Measurements from ENCODE around the gene GDF7. TPM values are rescaled to one million over a fixed set of nuclear protein-coding genes. Genes with fewer than 3 reads are reported as not detected.
A peak's percentile ranks its signal among the peaks of the same experiment; 100 is the strongest.

GDF7 gene
- polyA plus RNA-seq, 1 donor: 0.13 TPM

DNA sequence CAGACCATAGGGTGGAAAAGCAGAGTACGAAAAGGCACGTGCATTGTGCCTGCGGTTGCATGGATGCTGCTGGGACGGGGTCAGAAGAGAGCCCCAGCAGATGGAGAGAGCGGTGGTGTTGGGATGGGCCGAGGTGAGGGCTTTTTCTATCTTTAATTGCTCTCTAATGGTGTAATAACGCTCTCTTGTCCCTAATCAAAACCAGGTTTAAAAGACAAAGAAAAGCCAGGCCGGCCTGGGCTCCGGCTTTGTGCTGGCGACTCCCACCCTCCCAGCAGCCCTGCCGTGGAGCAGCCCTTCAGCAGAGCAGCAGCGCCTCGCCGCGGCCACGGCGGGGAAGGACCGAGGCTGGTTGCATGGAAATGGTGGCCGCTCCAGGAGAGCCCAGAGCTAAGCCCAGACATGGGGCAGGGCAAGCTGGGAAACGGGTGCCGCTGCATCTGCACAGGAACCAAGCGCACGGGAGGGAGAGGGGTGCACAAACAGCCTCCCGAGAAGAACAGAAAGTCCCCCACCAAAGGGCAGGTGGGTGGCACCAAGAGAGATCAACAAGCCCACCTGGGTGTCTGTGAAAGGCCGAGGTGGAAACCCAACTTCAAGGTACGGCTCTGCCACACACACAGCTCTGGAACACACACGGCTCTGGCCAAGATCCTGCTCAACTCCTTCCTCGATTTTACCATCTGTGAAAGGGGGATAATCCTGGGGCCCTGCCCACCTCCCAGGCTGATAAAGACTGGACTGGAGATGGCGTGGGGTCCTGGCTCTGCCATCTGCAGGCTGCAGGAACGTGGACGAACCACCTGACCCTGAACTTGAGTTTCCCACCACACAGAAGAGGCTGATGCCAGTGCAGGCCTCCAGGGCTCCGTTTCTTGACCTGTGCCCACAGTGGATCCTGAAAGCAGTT, 31.0 kb upstream of the GDF7 start:
- Histone ChIP-seq H3K4me3 (ENCODE audit: low read length) (no peak overlapping the region), H3K36me3 (ENCODE audit: control insufficient read depth, insufficient read depth, low read length) (peaks cover 46% of the 10 kb centered on the region), H3K9me3 (ENCODE audit: control insufficient read depth, low read depth, low read length) (no peaks in the 10 kb centered on the region), H3K27me3 (ENCODE audit: control insufficient read depth, insufficient read depth, low read length) (no peaks in the 10 kb centered on the region), H3K27ac (ENCODE audit: low read length) (no peak overlapping the region), H3K4me1 (ENCODE audit: control insufficient read depth, insufficient read depth, low read length) (peaks cover 24% of the 10 kb centered on the region)
- DNase-seq: peak; percentile 68 to 77
- WGBS (ENCODE audit: insufficient coverage, low lambda C conversion rate): 77% methylated on average over 4 of the region's 32 CpGs

GRCh38 chr2:20637147-20637546, 29.8 kb upstream of the GDF7 start:
- H3K27ac ChIP-seq (ENCODE audit: low read length): no peak overlapping the region
- WGBS (ENCODE audit: insufficient coverage, low lambda C conversion rate): no CpG with 5 or more reads among the region's 13 CpGs

DNA sequence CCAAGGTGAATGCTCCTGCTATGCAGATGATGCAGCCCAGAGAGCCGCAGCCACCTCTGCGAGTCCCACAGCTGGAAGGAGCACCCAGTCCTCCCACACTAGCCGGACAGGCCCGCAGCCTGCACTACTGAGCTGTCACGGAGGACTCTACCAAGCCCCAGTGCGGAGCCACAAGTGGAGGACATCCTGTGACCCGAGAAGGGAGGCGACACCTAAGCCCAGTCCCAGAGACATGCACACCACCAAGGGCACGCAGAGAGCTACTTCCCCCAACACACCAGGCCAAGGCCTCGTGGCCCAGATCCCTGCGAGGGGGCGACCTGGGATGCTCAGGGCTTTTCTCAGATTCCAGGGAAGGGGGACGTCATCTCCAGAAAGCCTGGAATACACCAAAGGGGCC, 28.9 kb upstream of the GDF7 start:
- Histone ChIP-seq H3K4me3 (ENCODE audit: low read length) (no peak overlapping the region), H3K36me3 (ENCODE audit: control insufficient read depth, insufficient read depth, low read length) (peaks cover 58% of the 10 kb centered on the region)

More at GRCh38 chr2:20637147-20637546, 29.8 kb upstream of the GDF7 start:
- Histone ChIP-seq H3K4me1 (ENCODE audit: control insufficient read depth, insufficient read depth, low read length) (peaks cover 24% of the 10 kb centered on the region), H3K4me3 (ENCODE audit: low read length) (no peak overlapping the region), H3K27me3 (ENCODE audit: control insufficient read depth, insufficient read depth, low read length) (no peaks in the 10 kb centered on the region), H3K9me3 (ENCODE audit: control insufficient read depth, low read depth, low read length) (no peaks in the 10 kb centered on the region), H3K36me3 (ENCODE audit: control insufficient read depth, insufficient read depth, low read length) (peaks cover 57% of the 10 kb centered on the region)
- DNase-seq: no peak

GRCh38 chr2:20638646-20639430, 28.1 kb upstream of the GDF7 start:
- no peak overlapping the region for H3K27ac ChIP-seq (ENCODE audit: low read length)
- H3K4me3 ChIP-seq (ENCODE audit: low read length): no peak overlapping the region
- peaks cover 21% of the 10 kb centered on the region for H3K4me1 ChIP-seq (ENCODE audit: control insufficient read depth, insufficient read depth, low read length)
- no peaks in the 10 kb centered on the region for H3K9me3 ChIP-seq (ENCODE audit: control insufficient read depth, low read depth, low read length)
- peaks cover 64% of the 10 kb centered on the region for H3K36me3 ChIP-seq (ENCODE audit: control insufficient read depth, insufficient read depth, low read length)
- H3K27me3 ChIP-seq (ENCODE audit: control insufficient read depth, insufficient read depth, low read length): no peaks in the 10 kb centered on the region
- no CpG with 5 or more reads among the region's 15 CpGs for WGBS (ENCODE audit: insufficient coverage, low lambda C conversion rate)
- no peak for DNase-seq

More for the DNA sequence above, 28.9 kb upstream of the GDF7 start:
- H3K4me1 ChIP-seq (ENCODE audit: control insufficient read depth, insufficient read depth, low read length): peaks cover 24% of the 10 kb centered on the region
- H3K27me3 ChIP-seq (ENCODE audit: control insufficient read depth, insufficient read depth, low read length): no peaks in the 10 kb centered on the region
- no peak for DNase-seq
- no peaks in the 10 kb centered on the region for H3K9me3 ChIP-seq (ENCODE audit: control insufficient read depth, low read depth, low read length)
- no peak overlapping the region for H3K27ac ChIP-seq (ENCODE audit: low read length)
- no CpG with 5 or more reads among the region's 13 CpGs for WGBS (ENCODE audit: insufficient coverage, low lambda C conversion rate)

GRCh38 chr2:20640411-20641122, 26.4 kb upstream of the GDF7 start:
- H3K27ac ChIP-seq (ENCODE audit: low read length): no peak overlapping the region
- H3K36me3 ChIP-seq (ENCODE audit: control insufficient read depth, insufficient read depth, low read length): peaks cover 81% of the 10 kb centered on the region
- no peak for DNase-seq

DNA sequence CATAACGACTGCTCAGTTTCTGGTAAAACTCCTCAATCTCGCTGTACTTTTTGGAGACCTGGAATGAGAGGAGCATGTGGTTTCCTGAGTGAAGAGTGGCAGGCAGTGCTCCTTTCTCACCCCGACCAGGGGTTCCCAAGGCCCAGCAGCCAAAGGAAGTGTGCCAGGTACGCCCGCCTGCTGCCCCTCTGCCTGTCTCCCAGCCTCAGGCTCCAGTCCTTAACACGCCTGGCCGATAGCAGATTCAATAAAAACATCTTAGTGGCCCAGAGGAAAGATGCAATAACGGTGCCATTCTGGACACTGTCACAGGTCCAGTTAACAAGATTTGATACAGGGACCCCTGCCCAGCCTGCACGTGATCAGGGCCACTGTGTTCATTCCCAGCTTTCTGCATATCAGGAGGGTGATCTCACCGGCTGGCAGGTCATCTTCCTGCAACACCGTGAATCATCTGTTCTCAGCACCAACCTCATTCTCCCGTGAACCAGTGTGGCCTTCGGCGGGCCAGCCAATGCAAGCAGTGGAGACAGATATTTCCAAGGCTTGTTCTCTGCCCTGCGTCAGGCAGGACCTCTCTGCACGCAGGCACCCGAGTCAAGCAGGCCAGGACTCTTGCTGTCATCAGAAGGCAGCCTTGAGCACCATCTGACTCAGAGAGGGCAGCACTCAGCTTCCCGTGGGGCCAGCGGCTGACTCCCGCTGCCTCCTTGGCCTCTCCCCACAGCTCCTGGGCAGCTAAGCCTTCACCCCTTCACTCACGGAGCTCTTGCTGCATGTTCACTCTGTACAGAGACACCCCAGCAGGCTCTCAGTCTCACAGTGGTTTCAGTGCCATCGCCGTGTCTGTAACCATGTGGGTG, 25.6 kb upstream of the GDF7 start:
- Histone ChIP-seq H3K4me1 (ENCODE audit: control insufficient read depth, insufficient read depth, low read length) (no peaks in the 10 kb centered on the region), H3K9me3 (ENCODE audit: control insufficient read depth, low read depth, low read length) (no peaks in the 10 kb centered on the region), H3K27ac (ENCODE audit: low read length) (no peak overlapping the region), H3K36me3 (ENCODE audit: control insufficient read depth, insufficient read depth, low read length) (peaks cover 79% of the 10 kb centered on the region), H3K27me3 (ENCODE audit: control insufficient read depth, insufficient read depth, low read length) (no peaks in the 10 kb centered on the region), H3K4me3 (ENCODE audit: low read length) (no peak overlapping the region)
- DNase-seq: no peak
- WGBS (ENCODE audit: insufficient coverage, low lambda C conversion rate): no CpG with 5 or more reads among the region's 23 CpGs

More at GRCh38 chr2:20640411-20641122, 26.4 kb upstream of the GDF7 start:
- Histone ChIP-seq H3K4me3 (ENCODE audit: low read length) (no peak overlapping the region), H3K27me3 (ENCODE audit: control insufficient read depth, insufficient read depth, low read length) (no peaks in the 10 kb centered on the region), H3K4me1 (ENCODE audit: control insufficient read depth, insufficient read depth, low read length) (peaks cover 5% of the 10 kb centered on the region), H3K9me3 (ENCODE audit: control insufficient read depth, low read depth, low read length) (no peaks in the 10 kb centered on the region)
- no CpG with 5 or more reads among the region's 14 CpGs for WGBS (ENCODE audit: insufficient coverage, low lambda C conversion rate)

- peaks cover 79% of the 10 kb centered on the region for H3K36me3 ChIP-seq (ENCODE audit: control insufficient read depth, insufficient read depth, low read length)
- no peaks in the 10 kb centered on the region for H3K27me3 ChIP-seq (ENCODE audit: control insufficient read depth, insufficient read depth, low read length)
- H3K4me1 ChIP-seq (ENCODE audit: control insufficient read depth, insufficient read depth, low read length): no peaks in the 10 kb centered on the region
- DNase-seq: peak; percentile 60 to 67
- WGBS (ENCODE audit: insufficient coverage, low lambda C conversion rate): no CpG with 5 or more reads among the region's 26 CpGs
- no peak overlapping the region for H3K27ac ChIP-seq (ENCODE audit: low read length)
- H3K4me3 ChIP-seq (ENCODE audit: low read length): no peak overlapping the region
- no peaks in the 10 kb centered on the region for H3K9me3 ChIP-seq (ENCODE audit: control insufficient read depth, low read depth, low read length)
These were observed 24.6 kb upstream of the GDF7 start for GRCh38 chr2:20642055-20642971.

GRCh38 chr2:20643060-20643459, 23.9 kb upstream of the GDF7 start:
- 100% methylated on average over 1 of the region's 7 CpGs for WGBS (ENCODE audit: insufficient coverage, low lambda C conversion rate)
- Histone ChIP-seq H3K4me3 (ENCODE audit: low read length) (no peak overlapping the region), H3K27ac (ENCODE audit: low read length) (no peak overlapping the region), H3K27me3 (ENCODE audit: control insufficient read depth, insufficient read depth, low read length) (no peaks in the 10 kb centered on the region), H3K9me3 (ENCODE audit: control insufficient read depth, low read depth, low read length) (no peaks in the 10 kb centered on the region), H3K4me1 (ENCODE audit: control insufficient read depth, insufficient read depth, low read length) (peaks cover 5% of the 10 kb centered on the region), H3K36me3 (ENCODE audit: control insufficient read depth, insufficient read depth, low read length) (peaks cover 73% of the 10 kb centered on the region)
- DNase-seq: no peak

- WGBS (ENCODE audit: insufficient coverage, low lambda C conversion rate): no CpG with 5 or more reads among the region's 3 CpGs
- H3K36me3 ChIP-seq (ENCODE audit: control insufficient read depth, insufficient read depth, low read length): peaks cover 66% of the 10 kb centered on the region
- H3K4me3 ChIP-seq (ENCODE audit: low read length): no peak overlapping the region
- H3K9me3 ChIP-seq (ENCODE audit: control insufficient read depth, low read depth, low read length): no peaks in the 10 kb centered on the region
- no peak for DNase-seq
- no peaks in the 10 kb centered on the region for H3K27me3 ChIP-seq (ENCODE audit: control insufficient read depth, insufficient read depth, low read length)
- peaks cover 11% of the 10 kb centered on the region for H3K4me1 ChIP-seq (ENCODE audit: control insufficient read depth, insufficient read depth, low read length)
- H3K27ac ChIP-seq (ENCODE audit: low read length): no peak overlapping the region
These were observed 23.1 kb upstream of the GDF7 start for GRCh38 chr2:20643826-20644225.
